A549 (cell line): ENCODE results near the gene USP12.

Experiments used
- ELK1 ChIP-seq: fragments of 150-350 bp; IDR thresholded peaks from 2 replicates; pipeline ENCODE4 v1.6.1; 2014; ENCODE audit warnings: low read depth, mild to moderate bottlenecking, low read length
- FOSB ChIP-seq: fragments of 250-450 bp; sonication (Bioruptor Pico); IDR thresholded peaks from 2 replicates; pipeline ENCODE4 v1.5.0; 2020; ENCODE audit warnings: mild to moderate bottlenecking, moderate library complexity
- FOSL2 ChIP-seq, 2 experiments: fragments of 450-650 bp in 1 of 2; fragments of >200 bp in 1 of 2; sonication (Bioruptor Twin) in 1 of 2; formaldehyde crosslinking; IDR thresholded peaks; 2 replicates each; pipeline versions ENCODE4 v1.5.0 to v1.6.1; 2016 to 2020; ENCODE audit warnings: mild to moderate bottlenecking in 1 of 2, moderate library complexity in 1 of 2
- JUN ChIP-seq, 2 experiments: fragments of >200 bp; sonication (Bioruptor Twin); formaldehyde crosslinking; IDR thresholded peaks; 2 replicates in 1 of 2; 3 replicates in 1 of 2; pipeline ENCODE4 v1.6.1; 2016 to 2017
- POLR2A ChIP-seq: IDR thresholded peaks from 2 replicates; pipeline ENCODE4 v1.6.1; 2012; ENCODE audit warnings: mild to moderate bottlenecking, low read length
- POLR2AphosphoS2 ChIP-seq: conservative IDR thresholded peaks from 2 replicates; pipeline ENCODE4 v1.6.1; 2012; ENCODE audit warnings: low read length, improper control_type of control experiment, inconsistent platforms
- ZNF302 ChIP-seq: fragments of 250-450 bp; sonication (Bioruptor Pico); IDR thresholded peaks from 2 replicates; pipeline ENCODE4 v1.9.0; 2021; ENCODE audit warnings: inconsistent platforms, mild to moderate bottlenecking, moderate library complexity
- TF ChIP-seq, protein P1 (sequence below): IDR thresholded peaks from 2 replicates; pipeline ENCODE4 v1.6.1; 2012
- TF ChIP-seq, protein P2 (sequence below): fragments of >200 bp; sonication (Bioruptor Twin); formaldehyde crosslinking; IDR thresholded peaks from 3 replicates; pipeline ENCODE4 v1.5.1; 2016

- no peak for TF ChIP-seq POLR2A
- TF ChIP-seq, protein P1, sequence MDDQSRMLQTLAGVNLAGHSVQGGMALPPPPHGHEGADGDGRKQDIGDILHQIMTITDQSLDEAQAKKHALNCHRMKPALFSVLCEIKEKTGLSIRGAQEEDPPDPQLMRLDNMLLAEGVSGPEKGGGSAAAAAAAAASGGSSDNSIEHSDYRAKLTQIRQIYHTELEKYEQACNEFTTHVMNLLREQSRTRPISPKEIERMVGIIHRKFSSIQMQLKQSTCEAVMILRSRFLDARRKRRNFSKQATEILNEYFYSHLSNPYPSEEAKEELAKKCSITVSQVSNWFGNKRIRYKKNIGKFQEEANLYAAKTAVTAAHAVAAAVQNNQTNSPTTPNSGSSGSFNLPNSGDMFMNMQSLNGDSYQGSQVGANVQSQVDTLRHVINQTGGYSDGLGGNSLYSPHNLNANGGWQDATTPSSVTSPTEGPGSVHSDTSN: no peak
- TF ChIP-seq FOSB (CRISPR knock-in tag): no peak
- no peak for TF ChIP-seq ZNF302 (CRISPR knock-in tag)
- TF ChIP-seq, protein P2, sequence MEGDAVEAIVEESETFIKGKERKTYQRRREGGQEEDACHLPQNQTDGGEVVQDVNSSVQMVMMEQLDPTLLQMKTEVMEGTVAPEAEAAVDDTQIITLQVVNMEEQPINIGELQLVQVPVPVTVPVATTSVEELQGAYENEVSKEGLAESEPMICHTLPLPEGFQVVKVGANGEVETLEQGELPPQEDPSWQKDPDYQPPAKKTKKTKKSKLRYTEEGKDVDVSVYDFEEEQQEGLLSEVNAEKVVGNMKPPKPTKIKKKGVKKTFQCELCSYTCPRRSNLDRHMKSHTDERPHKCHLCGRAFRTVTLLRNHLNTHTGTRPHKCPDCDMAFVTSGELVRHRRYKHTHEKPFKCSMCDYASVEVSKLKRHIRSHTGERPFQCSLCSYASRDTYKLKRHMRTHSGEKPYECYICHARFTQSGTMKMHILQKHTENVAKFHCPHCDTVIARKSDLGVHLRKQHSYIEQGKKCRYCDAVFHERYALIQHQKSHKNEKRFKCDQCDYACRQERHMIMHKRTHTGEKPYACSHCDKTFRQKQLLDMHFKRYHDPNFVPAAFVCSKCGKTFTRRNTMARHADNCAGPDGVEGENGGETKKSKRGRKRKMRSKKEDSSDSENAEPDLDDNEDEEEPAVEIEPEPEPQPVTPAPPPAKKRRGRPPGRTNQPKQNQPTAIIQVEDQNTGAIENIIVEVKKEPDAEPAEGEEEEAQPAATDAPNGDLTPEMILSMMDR: no peak
- no peak for TF ChIP-seq POLR2AphosphoS2
- no peak for TF ChIP-seq ELK1
- TF ChIP-seq FOSL2 (IDR thresholded peaks at IDR 0.05): no peak
- TF ChIP-seq FOSL2 (CRISPR knock-in tag; IDR thresholded peaks at IDR 0.05): no peak
- no peak for TF ChIP-seq JUN (IDR thresholded peaks at IDR 0.05)
These were observed 40.3 kb upstream of the USP12 start for GRCh38 chr13:27211771-27212364.
